GM19324 (cell line): ENCODE measurements around the gene ZNF736.

Source experiments
- ATAC-seq: cut with Tn5 transposase; IDR thresholded peaks from one replicate; pipeline ENCODE4 v1.9.1; 2021; ENCODE audit warnings: mild to moderate bottlenecking, moderate library complexity; ENCODE audit not compliant: unreplicated experiment, low FRiP score

Gene ZNF736

DNA sequence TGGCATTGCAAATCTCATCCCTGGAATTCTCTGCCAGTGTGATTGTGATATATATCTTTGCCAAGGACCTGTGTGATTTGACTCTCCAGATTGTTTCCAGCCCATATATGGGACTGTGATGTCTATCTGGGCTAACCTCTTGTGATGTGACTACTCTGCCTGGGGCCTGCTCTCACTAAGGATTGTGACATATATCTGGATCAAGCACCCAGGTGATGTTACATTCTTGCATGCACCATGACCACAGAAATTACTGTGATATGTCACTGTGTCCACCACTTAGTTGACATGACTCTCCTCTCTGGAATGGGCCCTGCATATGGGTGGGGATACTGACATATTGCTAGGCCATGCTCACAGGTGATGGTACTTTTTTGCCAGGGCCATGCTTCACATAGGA lies 86.6 kb downstream of the ZNF736 start:
- no peak for ATAC-seq
